K562 (cell line): ENCODE measurements around the gene SNPH. TPM values are rescaled to one million over a fixed set of nuclear protein-coding genes. Genes with fewer than 3 reads are reported as not detected.

Experiments
- AFF4 ChIP-seq: sonication (generic); formaldehyde crosslinking; IDR thresholded peaks from 2 replicates; pipeline ENCODE4 v1.8.0; 2023; ENCODE audit warnings: mild to moderate bottlenecking, missing genetic modification reagents
- ARHGAP35 ChIP-seq: fragments of 450-650 bp; IDR thresholded peaks from 2 replicates; pipeline ENCODE4 v1.6.1; 2018; ENCODE audit not compliant: partially characterized antibody
- CLOCK ChIP-seq: fragments of 250-450 bp; sonication (Bioruptor Pico); IDR thresholded peaks from 2 replicates; pipeline ENCODE4 v1.4.0; 2020; ENCODE audit warnings: mild to moderate bottlenecking, moderate library complexity, borderline replicate concordance
- CUX1 ChIP-seq: fragments of 200-800 bp; sonication (Bioruptor generic); IDR thresholded peaks from 2 replicates; pipeline ENCODE4 v1.6.1; 2016; ENCODE audit warnings: missing genetic modification characterization, missing compliant biosample characterization
- FOXA1 ChIP-seq: fragments of 450-650 bp; IDR thresholded peaks from 2 replicates; pipeline ENCODE4 v1.6.1; 2016; ENCODE audit warnings: mild to moderate bottlenecking, borderline replicate concordance
- ZBTB12 ChIP-seq: fragments of 250-450 bp; sonication (Bioruptor Pico); IDR thresholded peaks from 2 replicates; pipeline ENCODE4 v1.4.0; 2020
- ZHX1 ChIP-seq: fragments of 150-350 bp; conservative IDR thresholded peaks from 2 replicates; pipeline ENCODE4 v1.6.1; 2014; ENCODE audit warnings: low read length
- ZNF57 ChIP-seq: fragments of 450-650 bp; formaldehyde crosslinking; IDR thresholded peaks from 2 replicates; pipeline ENCODE4 v1.4.0; 2020; ENCODE audit warnings: mild to moderate bottlenecking, moderate library complexity
- polyA plus RNA-seq, 8 experiments: library from polyadenylated mRNA; depleted of rRNA in 4 of 8; stranded (reverse) in 5 of 8; unstranded in 3 of 8; fragments of >200 nt; fragmentation: Nextera tagmentation in 2 of 8; fragmentation: Illumina TruSeq in 1 of 8; extraction: Ambion mirVana in 2 of 8; extraction: Trizol in 1 of 8; gene quantifications; 2 replicates each; pipeline versions ENCODE4 v1.2.1 to v1.2.3, GENCODE V29; 2011 to 2014; ENCODE audit warnings: inconsistent platforms in 1 of 8, missing spikeins in 1 of 8
- total RNA-seq, 7 experiments: library from RNA; depleted of rRNA in 6 of 7; stranded (reverse); fragments of >200 nt in 6 of 7; fragmentation: Illumina TruSeq in 2 of 7; extraction: Trizol in 2 of 7; gene quantifications; 2 replicates each; pipeline versions ENCODE4 v1.2.1 to v1.2.3, GENCODE V29; 2011 to 2021; ENCODE audit warnings: low replicate concordance in 1 of 7

Gene SNPH
- total and polyA plus RNA-seq, 9 of the 15 experiments (the other 6 are each of a cell fraction or from before 2014, with no cell fraction given), result 0.03 to 4.2 (median 1.4) TPM

DNA sequence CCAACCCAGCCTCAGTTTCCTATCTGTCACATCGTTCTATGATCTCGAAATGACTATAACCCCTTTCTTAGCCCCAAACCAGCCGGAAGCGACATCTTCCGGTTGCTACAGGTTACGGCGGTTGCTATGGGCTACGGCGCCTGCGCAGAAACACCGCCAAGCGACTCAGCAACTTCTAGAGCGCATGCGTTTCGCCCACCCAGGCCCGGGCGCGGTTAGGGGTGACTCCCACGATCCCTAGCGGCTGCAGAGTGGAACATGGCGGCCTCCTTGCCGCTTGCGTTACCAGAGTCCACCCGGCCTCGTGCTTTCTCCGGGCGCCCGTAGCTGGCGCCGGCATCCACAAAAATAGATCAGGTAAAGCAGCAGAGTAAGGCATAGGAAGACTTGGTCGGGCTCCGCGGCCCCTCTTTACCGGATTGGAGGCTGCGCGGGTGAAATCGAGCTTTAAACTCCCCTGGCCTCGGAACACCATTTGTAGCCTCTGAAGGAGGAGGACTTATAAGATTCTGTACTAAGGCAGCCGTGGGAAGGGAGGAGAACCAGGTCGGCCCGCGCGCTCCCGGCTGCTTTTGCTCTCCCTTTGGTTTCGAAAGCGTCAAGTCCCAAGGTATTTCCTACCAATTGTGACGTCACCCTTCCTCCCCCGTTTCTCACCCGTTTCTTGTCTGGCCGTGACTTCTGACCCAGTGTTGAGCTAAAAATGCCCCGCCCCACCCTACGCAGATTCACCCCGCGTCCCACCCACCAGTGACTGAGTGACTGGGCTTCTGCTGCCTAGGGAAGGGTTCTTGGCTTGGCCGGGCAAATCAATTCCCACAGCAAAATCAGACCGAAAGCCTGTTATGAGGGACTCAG, 59.3 kb downstream of the SNPH start (continued):
- TF ChIP-seq CLOCK (CRISPR knock-in tag) (no peak), AFF4 (CRISPR knock-in tag) (peak; percentile 82), FOXA1 (no peak), ARHGAP35 (no peak), ZNF57 (CRISPR knock-in tag) (no peak), CUX1 (CRISPR knock-in tag) (no peak), ZHX1 (peak; percentile 14; the same call in 1 of the 2 replicates), ZBTB12 (no peak)
